GM12875 (cell line): ENCODE results near the gene APBA3.
"Not testable (repeated sequence)": the region's sequence is repeated elsewhere in the genome, so short reads cannot be mapped to it uniquely, and the experiment has no call there.

Experiments
- H3K4me3 ChIP-seq: one replicate; pipeline ENCODE4 v1.5.1; 2011; ENCODE audit warnings: low read depth, low read length, control low read depth
- TF ChIP-seq, protein P1 (sequence below): IDR thresholded peaks from 2 replicates; pipeline ENCODE4 v1.5.1; 2011; ENCODE audit warnings: low read depth, mild to moderate bottlenecking, control low read depth, inconsistent platforms, low read length, moderate library complexity, borderline replicate concordance; ENCODE audit not compliant: insufficient read depth

Gene APBA3

DNA sequence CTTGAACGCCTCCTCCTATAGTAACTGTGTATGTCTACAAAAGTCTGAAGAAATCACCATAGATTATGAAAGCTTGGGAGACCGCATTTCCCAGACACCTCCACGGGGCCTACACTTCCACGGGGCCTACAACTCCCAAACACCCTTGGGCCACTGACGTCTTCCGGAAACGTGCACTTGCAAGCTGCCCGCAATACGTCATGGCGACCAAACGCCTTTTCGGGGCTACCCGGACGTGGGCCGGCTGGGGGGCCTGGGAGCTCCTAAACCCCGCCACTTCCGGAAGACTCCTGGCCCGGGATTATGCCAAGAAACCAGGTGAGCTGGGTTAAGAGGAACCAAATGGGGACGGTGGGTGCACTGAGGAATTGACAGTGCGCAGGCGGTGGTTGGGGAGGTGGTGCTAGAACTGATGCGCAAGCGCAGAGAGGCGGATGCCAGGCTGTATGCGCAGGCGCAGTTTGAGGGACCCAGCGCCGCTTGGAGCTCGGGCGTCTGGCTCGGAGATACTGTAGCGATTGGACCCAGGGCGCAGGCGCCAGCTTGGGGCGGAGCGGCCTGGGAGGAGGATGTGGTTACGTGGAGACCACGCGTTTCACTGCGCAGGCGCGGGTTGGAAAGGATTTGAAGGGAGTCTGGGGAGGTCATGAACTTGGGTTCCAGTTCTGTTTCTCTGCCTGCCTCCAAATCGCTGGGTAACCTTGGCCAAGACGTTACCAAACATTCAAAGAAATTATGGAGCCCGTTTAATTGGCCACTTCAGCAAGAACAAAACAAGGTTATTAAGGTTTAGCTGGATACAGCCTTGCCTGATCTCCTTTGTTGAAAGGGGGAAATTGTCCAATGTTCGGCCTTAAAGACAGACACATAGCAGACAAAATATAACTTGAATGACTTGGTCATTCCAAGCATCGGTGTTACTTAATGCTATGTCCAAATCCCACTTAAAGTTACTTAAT, 1.3 kb upstream of the APBA3 start, which contains the start of gene MRPL54:
MRPL54 (plus strand) TSS at position 182 of the 959 bp plus-strand sequence; CDS start at position 201, 19 bp downstream.
- TF ChIP-seq, protein P1, sequence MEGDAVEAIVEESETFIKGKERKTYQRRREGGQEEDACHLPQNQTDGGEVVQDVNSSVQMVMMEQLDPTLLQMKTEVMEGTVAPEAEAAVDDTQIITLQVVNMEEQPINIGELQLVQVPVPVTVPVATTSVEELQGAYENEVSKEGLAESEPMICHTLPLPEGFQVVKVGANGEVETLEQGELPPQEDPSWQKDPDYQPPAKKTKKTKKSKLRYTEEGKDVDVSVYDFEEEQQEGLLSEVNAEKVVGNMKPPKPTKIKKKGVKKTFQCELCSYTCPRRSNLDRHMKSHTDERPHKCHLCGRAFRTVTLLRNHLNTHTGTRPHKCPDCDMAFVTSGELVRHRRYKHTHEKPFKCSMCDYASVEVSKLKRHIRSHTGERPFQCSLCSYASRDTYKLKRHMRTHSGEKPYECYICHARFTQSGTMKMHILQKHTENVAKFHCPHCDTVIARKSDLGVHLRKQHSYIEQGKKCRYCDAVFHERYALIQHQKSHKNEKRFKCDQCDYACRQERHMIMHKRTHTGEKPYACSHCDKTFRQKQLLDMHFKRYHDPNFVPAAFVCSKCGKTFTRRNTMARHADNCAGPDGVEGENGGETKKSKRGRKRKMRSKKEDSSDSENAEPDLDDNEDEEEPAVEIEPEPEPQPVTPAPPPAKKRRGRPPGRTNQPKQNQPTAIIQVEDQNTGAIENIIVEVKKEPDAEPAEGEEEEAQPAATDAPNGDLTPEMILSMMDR, result no peak
- peak within 1 kb of the TSS; percentile 73 for H3K4me3 ChIP-seq

DNA sequence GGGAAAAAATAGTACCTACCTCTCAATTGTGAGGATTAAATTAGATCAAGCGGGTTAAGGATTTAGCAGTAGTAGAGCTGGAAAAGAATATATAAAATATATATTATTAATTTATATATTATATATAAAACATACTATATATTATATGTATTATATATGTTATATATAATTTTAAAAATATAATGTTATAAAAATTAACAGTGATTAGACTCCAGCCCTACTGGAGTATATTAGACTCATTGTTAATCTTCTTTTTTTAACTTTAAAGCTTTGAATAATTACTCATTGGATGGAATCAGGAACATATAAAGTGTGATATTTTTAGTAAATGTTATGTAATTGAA, 610 bp upstream of the APBA3 start:
- H3K4me3 ChIP-seq, result no peak overlapping the region

DNA sequence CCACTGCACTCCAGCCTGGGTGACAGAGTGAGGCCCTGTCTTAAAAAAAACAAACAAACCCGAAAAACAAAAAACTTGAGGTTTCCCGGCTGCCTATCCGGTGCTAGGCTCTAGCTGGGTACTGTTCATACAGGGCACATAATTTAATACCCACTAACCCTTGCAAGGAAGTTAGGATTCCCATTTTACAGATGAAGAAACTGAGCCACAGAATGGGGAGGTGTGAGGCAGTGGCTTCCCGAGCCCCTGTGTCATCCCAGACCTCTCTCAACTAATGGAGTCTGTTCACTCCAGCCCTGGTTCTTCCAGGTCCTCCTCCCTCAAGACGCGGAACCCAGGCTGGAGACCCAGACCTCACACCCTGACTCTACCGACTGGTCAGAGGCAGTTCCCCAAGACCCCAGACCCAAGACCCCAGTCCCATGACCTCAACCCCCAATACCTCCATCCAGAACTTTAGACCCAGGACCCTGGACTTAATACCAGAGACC, 576 bp downstream of the APBA3 start:
- TF ChIP-seq, protein P1, result no peak
- peak overlapping the region; percentile 73 for H3K4me3 ChIP-seq

More for the DNA sequence above, 610 bp upstream of the APBA3 start:
- TF ChIP-seq, protein P1, result no peak

DNA sequence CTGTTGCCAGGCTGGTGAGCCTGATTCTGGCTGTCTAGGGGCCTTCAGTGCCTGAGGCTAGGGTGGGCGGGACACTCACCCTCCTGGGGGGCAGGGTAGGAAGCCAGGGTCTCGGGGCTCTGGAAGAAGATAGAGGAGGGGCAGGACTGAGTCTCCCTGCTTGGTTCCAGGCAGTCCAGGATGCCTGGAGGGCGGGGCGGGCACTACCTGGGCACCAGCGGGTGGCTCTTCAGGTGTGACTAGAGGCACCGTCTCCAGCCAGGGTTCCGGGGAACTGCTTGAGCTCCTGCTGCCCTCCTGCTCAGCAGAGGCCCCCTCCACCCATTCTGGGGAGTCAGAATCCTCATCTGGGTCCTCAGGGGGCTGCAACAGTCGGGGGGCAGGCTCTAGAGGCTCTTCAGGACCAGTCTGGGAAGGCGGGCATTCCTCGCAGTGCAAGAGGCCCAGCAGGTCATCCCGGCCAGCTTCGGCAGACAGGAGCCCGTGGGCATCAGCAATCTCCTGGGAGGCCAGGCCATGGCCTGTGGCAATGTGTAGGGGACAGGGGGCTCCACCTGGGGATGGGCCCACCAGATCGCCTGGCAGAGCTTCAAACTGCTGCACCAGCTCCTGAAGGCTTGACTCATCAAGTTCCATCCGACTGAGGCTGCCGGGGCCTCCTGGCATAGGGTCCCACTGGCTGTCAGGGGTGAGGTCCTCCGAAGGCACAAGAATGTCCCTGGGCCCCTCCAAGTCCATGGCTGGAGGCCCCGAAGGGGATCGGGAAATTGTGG, 1.8 kb downstream of the APBA3 start:
- H3K4me3 ChIP-seq, result no peak overlapping the region
- TF ChIP-seq, protein P1, result no peak

DNA sequence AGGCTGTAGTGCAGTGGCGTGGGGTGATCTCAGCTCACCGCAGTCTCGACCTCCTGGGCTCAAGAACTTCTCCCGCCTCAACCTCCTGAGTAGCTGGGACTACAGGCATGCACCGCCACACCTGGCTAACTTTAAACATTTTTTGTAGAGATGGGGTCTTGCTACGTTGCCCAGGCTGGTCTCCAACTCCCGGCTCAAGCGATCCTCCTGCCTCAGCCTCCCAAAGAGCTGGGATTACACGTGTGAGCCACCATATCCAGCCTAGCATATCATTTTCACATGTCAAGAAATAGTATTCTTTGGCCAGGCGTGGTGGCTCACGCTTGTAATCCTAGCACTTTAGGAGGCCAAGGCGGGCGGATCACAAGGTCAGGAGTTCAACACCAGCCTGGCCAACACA, 3.2 kb downstream of the APBA3 start:
- not testable (repeated sequence) for H3K4me3 ChIP-seq

DNA sequence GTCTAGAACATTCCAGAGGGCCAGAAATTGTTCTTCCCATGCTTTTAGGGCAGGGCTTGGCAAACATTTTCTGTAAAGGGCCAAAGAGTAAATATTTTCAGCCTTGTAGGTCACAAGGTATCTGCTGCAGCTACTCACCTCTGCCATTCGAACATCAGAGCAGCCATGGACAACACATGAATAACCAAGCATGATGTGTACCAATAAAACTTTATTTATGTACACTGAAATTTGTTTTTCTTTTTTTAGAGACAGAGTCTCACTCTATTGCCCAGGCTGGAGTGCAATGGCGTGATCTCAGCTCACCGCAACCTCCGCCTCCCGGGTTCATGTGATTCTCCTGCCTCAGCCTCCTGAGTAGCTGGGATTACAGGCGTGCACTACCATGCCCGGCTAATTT, 3.8 kb downstream of the APBA3 start:
- H3K4me3 ChIP-seq, result not testable (repeated sequence)

DNA sequence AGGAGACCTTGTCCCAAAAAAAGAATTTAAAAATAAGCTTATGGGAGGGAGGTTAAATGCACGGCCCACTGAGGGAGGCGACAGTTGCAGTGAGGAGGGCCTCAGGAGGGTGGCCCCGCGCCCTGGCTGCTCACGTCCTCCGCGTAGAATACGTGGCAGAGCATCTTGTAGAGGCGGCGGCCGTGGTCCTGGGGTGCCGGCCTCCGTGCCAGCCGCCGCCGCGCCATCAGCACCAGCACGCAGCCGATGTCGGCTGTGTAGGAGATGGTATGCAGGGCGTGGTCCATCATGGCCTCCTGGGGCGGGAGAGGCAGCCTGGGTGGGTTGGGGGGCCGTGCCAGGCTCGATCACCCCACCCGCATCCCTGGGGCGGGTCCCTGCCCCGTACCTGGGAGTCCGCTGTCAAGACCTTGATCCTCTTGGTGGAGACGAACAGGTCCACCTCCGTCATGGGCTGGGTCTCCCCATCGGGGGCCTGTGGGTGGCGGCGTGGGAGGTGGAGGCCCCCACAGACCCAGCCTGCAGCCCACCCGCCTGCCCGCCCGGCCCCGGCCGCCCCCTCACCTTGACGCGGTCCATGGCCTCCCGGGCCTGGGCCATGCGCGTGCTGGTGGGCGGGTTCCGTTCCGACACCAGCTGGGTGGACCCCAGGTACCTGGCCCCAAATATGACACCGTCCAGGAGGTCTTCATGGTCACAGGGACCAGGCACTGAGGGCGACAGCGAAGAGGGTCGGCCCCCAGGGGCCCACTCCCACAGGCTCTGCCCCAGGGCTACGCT, 7.7 kb downstream of the APBA3 start:
- H3K4me3 ChIP-seq, result no peak overlapping the region
- TF ChIP-seq, protein P1, result no peak
